ENCODE data around the gene MAP3K10.

The MAP3K10 gene

DNA sequence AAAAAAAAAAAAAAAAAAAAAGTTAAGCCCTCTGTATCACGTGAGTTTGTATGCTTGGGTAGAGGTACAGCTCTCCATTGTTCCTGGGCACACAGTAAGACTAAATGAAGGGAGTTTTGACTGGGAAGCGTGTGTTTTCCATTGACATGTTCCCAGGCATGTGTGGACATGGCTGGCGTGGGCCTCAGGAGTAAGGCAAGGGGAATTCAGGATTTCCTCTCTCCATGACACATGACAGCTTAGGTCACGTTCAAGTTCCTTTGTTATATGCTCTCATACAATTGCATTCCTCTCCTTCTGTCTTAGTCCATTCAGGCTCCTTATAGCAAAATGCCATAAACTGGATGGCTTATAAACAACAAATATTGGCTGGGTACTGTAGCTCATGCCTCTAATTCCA lies 17.1 kb upstream of the MAP3K10 start:
- no peak for DNase-seq (ENCODE audit: low spot score)

DNA sequence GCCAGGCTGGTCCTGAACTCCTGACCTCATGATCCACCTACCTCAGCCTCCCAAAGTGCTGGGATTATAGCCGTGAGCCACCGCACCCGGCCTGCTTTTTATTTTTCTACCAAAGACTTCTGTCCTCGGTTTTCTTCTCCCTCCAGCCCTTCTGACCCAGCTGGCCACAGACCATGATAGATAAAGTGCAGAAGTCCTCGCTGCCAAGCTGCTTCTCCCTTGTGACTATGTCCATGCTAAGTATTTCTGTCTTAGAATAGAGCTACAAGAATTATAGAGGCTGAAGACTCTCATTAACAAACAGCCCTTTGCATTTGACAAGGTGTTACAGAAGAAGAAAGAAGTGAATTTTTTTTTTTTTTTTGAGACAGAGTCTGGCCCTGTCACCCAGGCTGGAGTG lies 15.4 kb upstream of the MAP3K10 start:
- no peak for DNase-seq (ENCODE audit: low spot score)

GRCh38 chr19:40177286-40178070 lies 13.7 kb upstream of the MAP3K10 start:
- DNase-seq (ENCODE audit: low spot score) = no peak

DNA sequence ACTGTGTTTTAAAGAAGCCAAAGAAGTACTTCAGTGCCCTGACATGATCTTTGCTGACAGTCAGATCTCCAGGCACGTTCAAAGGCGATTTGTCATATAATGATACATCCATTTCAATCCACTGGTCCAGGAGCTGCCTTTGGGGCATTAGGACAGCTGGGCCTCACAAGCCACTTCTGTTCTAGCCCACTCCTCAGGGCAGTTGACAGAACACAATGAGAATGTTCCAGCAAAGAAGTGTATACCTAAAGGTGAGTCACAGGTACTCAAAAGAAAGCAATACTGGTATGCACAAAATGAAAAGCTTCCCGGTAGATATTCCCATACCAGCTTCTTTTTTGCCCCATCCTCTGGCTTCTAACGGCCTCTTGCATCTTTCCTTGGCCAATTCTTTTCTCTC lies 12.5 kb upstream of the MAP3K10 start:
- DNase-seq (ENCODE audit: low spot score) = no peak

GRCh38 chr19:40184273-40184672 lies 7.0 kb upstream of the MAP3K10 start:
- DNase-seq (ENCODE audit: low spot score) = no peak

DNA sequence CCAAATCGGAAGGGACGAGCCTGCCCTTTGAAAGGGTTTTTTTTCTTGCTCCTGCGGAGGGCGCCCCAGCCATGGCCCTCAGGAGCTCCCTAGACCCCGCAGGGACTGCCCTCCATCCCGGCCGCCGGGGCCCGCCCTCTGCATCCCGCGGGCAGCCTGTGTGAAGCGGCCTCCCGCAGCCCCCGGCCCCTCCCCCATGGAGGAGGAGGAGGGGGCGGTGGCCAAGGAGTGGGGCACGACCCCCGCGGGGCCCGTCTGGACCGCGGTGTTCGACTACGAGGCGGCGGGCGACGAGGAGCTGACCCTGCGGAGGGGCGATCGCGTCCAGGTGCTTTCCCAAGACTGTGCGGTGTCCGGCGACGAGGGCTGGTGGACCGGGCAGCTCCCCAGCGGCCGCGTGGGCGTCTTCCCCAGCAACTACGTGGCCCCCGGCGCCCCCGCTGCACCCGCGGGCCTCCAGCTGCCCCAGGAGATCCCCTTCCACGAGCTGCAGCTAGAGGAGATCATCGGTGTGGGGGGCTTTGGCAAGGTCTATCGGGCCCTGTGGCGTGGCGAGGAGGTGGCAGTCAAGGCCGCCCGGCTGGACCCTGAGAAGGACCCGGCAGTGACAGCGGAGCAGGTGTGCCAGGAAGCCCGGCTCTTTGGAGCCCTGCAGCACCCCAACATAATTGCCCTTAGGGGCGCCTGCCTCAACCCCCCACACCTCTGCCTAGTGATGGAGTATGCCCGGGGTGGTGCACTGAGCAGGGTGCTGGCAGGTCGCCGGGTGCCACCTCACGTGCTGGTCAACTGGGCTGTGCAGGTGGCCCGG lies 815 bp downstream of the MAP3K10 start:
- peak; percentile 72 for DNase-seq (ENCODE audit: low spot score)

DNA sequence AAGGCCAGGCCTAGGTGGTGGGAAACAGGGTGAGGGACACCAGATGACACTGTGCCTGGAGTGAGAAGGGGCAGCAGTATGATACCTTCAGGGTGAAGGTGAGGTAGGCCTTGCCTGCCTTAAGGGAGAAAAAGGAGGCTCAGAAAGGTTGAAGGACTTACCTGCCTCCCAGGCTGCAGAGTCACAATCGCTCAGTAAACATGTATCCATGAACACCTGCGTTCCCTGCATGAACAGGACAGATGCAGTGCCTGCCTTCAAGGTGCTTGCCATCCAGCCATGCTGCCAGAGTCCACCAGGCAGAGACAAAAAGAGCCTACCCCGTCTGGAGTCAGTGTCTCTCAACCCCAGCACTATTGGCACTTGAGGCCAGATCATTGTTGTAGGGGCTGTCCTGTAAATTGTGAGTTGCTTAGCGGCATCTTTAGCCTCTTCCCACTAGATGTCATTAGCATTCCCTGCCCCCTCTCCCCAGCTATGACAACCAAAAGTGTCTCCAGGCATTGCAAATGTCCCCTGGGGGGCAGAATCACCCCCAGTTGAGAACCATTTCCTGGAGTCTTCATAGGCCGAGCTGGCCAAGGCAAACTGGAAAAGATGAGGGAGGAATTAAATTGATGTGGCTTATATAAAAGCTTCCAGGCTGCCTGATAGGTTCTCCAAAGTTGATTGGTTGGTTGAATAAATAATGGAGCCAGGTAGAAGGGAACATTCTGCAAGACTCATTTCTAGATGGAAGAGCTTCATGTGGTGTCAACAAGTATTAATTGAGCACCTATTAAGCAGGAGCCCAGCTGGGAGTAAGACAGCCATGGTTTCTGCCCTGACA lies 1.7 kb downstream of the MAP3K10 start:
- no peak for DNase-seq (ENCODE audit: low spot score)

DNA sequence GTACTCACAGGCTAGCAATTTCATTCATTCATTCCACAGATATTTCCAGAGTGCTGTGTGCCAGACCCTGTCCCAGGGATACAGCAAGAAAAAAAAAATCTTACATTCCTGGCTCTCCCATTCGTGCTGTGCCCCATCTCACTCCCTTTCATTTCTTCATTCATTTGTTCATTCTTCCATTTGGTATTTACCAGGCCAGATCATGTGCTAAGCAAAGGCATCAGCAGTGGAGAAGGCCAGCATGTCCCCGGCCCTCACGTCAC lies 2.3 kb downstream of the MAP3K10 start:
- DNase-seq (ENCODE audit: low spot score) = no peak

- no peak for DNase-seq (ENCODE audit: low spot score)
Observed at GRCh38 chr19:40198272-40198990, 7.2 kb downstream of the MAP3K10 start.

GRCh38 chr19:40200341-40201099 lies 9.3 kb downstream of the MAP3K10 start:
- no peak for DNase-seq (ENCODE audit: low spot score)

DNA sequence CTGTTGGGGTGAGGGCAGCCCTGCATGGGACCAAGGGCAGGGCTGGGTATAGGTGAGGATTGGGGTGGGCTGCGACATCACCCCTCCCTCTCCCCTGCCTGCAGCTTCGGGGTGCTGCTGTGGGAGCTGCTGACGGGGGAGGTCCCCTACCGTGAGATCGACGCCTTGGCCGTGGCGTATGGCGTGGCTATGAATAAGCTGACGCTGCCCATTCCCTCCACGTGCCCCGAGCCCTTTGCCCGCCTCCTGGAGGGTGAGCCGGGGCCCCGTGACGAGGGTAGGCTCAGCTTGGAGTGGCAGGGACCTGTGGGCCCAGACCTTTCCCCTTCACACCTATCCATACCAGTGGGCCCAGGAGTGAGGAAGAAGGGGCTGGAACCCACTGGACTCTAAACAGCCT lies 13.2 kb downstream of the MAP3K10 start:
- DNase-seq (ENCODE audit: low spot score) = no peak

- no peak for DNase-seq (ENCODE audit: low spot score)
Observed at GRCh38 chr19:40205760-40206159, 14.5 kb downstream of the MAP3K10 start.

- DNase-seq (ENCODE audit: low spot score) = no peak
Observed at GRCh38 chr19:40208602-40209001, 17.4 kb downstream of the MAP3K10 start.

- DNase-seq (ENCODE audit: low spot score) = no peak
Observed at GRCh38 chr19:40210889-40211288, 19.7 kb downstream of the MAP3K10 start.

- no peak for DNase-seq (ENCODE audit: low spot score)
Observed at GRCh38 chr19:40213251-40213829, 22.1 kb downstream of the MAP3K10 start.

DNA sequence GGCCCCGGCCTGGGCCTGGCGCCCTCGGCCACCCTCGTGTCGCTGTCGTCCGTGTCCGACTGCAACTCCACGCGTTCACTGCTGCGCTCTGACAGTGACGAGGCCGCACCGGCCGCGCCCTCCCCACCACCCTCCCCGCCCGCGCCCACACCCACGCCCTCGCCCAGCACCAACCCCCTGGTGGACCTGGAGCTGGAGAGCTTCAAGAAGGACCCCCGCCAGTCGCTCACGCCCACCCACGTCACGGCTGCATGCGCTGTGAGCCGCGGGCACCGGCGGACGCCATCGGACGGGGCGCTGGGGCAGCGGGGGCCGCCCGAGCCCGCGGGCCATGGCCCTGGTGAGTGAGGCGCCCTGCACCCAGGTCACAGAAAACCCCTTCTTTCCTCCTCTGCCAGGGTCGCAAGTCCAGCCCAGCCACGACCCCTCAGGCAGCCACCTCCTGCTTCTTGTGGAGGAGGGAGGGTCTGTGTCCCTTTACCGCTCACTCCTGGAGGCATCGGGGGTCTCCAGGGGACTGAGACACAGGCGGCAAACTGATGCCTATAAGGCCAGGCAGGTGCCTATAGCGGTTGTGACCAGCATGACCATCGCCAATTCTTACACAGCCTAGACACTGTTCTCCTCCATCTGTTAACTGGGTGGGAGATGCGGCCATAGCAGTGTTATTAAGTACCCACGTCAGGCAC lies 22.8 kb downstream of the MAP3K10 start:
- DNase-seq (ENCODE audit: low spot score) = no peak

DNA sequence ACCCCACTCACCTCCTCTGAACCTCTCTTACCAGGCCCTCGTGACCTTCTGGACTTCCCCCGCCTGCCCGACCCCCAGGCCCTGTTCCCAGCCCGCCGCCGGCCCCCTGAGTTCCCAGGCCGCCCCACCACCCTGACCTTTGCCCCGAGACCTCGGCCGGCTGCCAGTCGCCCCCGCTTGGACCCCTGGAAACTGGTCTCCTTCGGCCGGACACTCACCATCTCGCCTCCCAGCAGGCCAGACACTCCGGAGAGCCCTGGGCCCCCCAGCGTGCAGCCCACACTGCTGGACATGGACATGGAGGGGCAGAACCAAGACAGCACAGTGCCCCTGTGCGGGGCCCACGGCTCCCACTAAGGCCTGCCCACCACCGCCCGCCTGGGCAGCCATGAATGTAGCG lies 23.7 kb downstream of the MAP3K10 start:
- no peak for DNase-seq (ENCODE audit: low spot score)

DNA sequence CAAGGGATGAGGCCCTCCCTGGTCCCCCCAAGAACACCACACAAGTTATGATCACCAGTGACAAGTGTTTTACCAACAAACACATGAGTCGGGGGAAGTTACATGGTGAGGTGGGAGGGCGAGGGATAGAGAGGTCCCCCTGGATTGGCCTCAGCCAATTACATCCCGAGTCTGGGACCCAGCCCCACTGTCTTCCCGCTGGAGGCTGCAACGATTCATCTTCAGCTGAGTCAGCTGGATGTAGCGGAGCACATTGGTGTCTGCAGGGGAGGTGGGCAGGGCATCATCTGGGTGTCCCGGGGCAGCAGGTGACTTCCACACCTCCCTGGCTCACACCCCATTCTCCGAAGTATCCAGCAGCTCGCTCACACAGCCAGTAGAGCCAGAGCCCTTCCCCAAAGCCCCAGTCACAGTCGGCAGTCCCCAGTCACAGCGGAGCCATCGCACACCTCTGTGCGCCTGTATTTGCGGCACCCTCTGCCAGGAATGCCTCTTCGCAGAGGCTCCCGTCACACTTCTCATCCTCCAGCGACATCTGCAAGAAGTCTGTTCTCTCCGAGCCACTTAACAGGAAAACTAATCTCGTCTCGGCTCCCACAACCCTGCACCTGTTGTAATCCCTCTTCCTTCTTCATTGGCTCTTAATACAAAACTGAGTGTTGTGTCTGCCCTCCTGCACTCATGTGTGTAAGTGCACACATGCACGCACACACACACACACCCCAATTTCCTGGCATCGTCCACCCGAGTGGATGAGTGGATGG lies 25.0 kb downstream of the MAP3K10 start:
- DNase-seq (ENCODE audit: low spot score) = no peak

DNA sequence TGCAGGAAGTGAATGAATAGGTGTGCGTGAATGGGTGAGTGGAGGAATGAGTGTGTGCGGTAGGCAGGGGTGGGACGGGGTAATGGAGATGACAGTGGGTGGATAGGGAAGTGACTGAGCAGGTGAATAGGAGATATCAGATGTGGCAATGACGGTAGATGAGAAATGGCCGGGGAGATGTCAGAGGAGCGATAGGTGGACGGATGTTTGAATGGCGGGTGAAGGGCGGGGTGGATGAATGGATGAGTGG lies 25.5 kb downstream of the MAP3K10 start:
- DNase-seq (ENCODE audit: low spot score) = no peak
